DND-41 (cell line): ENCODE measurements around the gene TAGAP.

Source experiments
- EZH2 ChIP-seq: IDR thresholded peaks from 3 replicates; pipeline ENCODE4 v1.6.1; 2012; ENCODE audit warnings: borderline replicate concordance, low read depth, mild to moderate bottlenecking, moderate library complexity, low read length, inconsistent platforms; ENCODE audit not compliant: severe bottlenecking
- TF ChIP-seq, protein P1 (sequence below): IDR thresholded peaks from 2 replicates; pipeline ENCODE4 v1.5.1; 2012; ENCODE audit warnings: borderline replicate concordance, low read length, moderate library complexity, mild to moderate bottlenecking; ENCODE audit not compliant: poor library complexity, severe bottlenecking; ENCODE audit errors: extremely low read depth

DNA sequence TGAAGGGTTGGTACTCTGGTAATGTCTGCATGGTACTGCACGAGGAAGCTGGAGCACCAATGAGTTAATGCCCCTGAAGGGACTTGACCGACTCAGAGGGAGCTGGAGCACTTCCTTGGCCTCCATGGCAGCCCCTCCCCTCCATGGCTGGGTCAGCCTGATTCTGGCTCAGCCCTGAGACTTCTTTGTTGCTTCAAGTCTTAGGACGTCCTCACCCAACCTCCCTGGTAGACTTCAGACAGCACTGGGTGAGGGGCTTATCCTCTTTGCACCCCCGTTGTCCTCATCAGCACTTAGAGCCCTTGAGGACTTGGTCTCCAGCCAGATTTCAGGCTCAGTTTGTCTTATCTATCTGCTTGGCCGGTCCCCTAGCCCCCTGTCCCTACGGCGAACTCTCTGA lies 16.4 kb upstream of the TAGAP start:
- TF ChIP-seq, protein P1, sequence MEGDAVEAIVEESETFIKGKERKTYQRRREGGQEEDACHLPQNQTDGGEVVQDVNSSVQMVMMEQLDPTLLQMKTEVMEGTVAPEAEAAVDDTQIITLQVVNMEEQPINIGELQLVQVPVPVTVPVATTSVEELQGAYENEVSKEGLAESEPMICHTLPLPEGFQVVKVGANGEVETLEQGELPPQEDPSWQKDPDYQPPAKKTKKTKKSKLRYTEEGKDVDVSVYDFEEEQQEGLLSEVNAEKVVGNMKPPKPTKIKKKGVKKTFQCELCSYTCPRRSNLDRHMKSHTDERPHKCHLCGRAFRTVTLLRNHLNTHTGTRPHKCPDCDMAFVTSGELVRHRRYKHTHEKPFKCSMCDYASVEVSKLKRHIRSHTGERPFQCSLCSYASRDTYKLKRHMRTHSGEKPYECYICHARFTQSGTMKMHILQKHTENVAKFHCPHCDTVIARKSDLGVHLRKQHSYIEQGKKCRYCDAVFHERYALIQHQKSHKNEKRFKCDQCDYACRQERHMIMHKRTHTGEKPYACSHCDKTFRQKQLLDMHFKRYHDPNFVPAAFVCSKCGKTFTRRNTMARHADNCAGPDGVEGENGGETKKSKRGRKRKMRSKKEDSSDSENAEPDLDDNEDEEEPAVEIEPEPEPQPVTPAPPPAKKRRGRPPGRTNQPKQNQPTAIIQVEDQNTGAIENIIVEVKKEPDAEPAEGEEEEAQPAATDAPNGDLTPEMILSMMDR, result no peak
- TF ChIP-seq EZH2, result no peak
